ENCODE data around the gene CLCNKA. TPM values are rescaled to one million over a fixed set of nuclear protein-coding genes. Genes with fewer than 3 reads are reported as not detected.

The CLCNKA gene
- total RNA-seq, 1 experiment from 2014 or later: 1.5 TPM

- Mint-ChIP-seq H3K27me3 (ENCODE audit: low read depth) (peaks cover 27% of the 10 kb centered on the region), H3K4me1 (peaks cover 62% of the 10 kb centered on the region), H3K9me3 (no peaks in the 10 kb centered on the region), H3K4me3 (no peak within 1 kb of the TSS), H3K27ac (no peak within 1 kb of the TSS), H3K36me3 (no peaks in the 10 kb centered on the region)
- ChIA-PET CTCF (interaction anchor here (0.9 to 3.5 kb wide), 8 partner anchors 8 to 226 kb away, joined by 3 to 17 read pairs (median 6); no protein-coding TSS in a partner anchor), POLR2A (interaction anchor here (0.6 to 1.6 kb wide), 2 partner anchors 9 to 354 kb away, joined by 6 to 9 read pairs; no protein-coding TSS in a partner anchor)
- ATAC-seq (peak; percentile 28), DNase-seq (ENCODE audit: low spot score) (peak; percentile 71)
- TF ChIP-seq ATF2 (CRISPR knock-in tag; IDR thresholded peaks at IDR 0.05; ENCODE audit: borderline replicate concordance, low read depth) (no peak), ETV6 (CRISPR knock-in tag; IDR thresholded peaks at IDR 0.05) (no peak), FOXP1 (CRISPR knock-in tag; IDR thresholded peaks at IDR 0.05; ENCODE audit: borderline replicate concordance) (no peak), FOXP4 (CRISPR knock-in tag; IDR thresholded peaks at IDR 0.05) (no peak), ZNF532 (CRISPR knock-in tag; IDR thresholded peaks at IDR 0.05; ENCODE audit: borderline replicate concordance) (no peak), SOX15 (CRISPR knock-in tag; IDR thresholded peaks at IDR 0.05) (no peak), GABPB1 (CRISPR knock-in tag; IDR thresholded peaks at IDR 0.05) (no peak), MLX (CRISPR knock-in tag; IDR thresholded peaks at IDR 0.05) (no peak), E2F5 (CRISPR knock-in tag; IDR thresholded peaks at IDR 0.05) (no peak), EMX1 (CRISPR knock-in tag; IDR thresholded peaks at IDR 0.05) (no peak)
These were observed 4.2 kb upstream of the CLCNKA start, which contains the start of gene HSPB7 for GRCh38 chr1:16017461-16018303. Gene HSPB7 (minus strand): TSS chr1:16018043. CDS start chr1:16017963, 80 bp downstream.

- Mint-ChIP-seq H3K4me1 (peaks cover 62% of the 10 kb centered on the region), H3K9me3 (no peaks in the 10 kb centered on the region), H3K4me3 (no peak overlapping the region), H3K27ac (no peak overlapping the region), H3K27me3 (ENCODE audit: low read depth) (peaks cover 28% of the 10 kb centered on the region), H3K36me3 (no peaks in the 10 kb centered on the region)
- no peak for ATAC-seq
- ChIA-PET POLR2A (interaction anchor here (1.6 kb wide), 1 partner anchor 8 kb away, joined by 6 read pairs; no protein-coding TSS in a partner anchor), CTCF (interaction anchor here (0.9 to 3.5 kb wide), 7 partner anchors 8 to 226 kb away, joined by 3 to 17 read pairs (median 7); no protein-coding TSS in a partner anchor)
- TF ChIP-seq KAT7 (CRISPR knock-in tag; IDR thresholded peaks at IDR 0.05; ENCODE audit: borderline replicate concordance): no peak
- no peak for DNase-seq (ENCODE audit: low spot score)
These were observed 3.5 kb upstream of the CLCNKA start for GRCh38 chr1:16018308-16018707.
